ENCODE results near the gene ARHGAP33. TPM values are rescaled to one million over a fixed set of nuclear protein-coding genes. Genes with fewer than 3 reads are reported as not detected.

Gene ARHGAP33
- total and polyA plus RNA-seq, 2 of the 8 experiments (the other 6 are each of a cell fraction or from before 2014, with no cell fraction given): 6.5 to 25.2 TPM

DNA sequence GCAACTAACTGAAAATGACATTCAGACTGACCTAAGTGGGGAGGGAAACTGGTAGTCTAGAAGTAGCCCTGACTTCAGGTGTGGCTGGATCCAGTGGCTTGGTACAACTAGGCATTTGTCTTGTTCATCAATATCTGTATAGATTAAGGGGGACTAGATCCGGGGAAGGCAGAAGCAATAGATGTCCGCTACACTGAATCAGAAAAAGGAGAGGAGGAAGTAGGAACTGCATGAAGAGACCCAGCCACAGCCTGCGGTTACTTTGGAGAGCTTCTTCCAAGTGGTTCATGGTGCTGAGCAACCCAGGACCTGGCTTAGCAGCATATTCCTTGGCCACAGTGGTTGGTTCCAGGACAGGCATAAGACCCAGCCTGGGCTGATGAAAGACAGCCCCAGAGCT is 47.2 kb downstream of the ARHGAP33 start:
- POLR2A ChIA-PET (ENCODE audit: partially characterized antibody): interaction anchor here (1.1 to 1.8 kb wide), 2 partner anchors 53 to 82 kb away, joined by 3 to 4 read pairs; no protein-coding TSS in a partner anchor
- Histone ChIP-seq H2BK120ac (replicated peaks; ENCODE audit: low read depth, low read length) (no peak overlapping the region), H3K79me2 (ENCODE audit: control insufficient read depth in 1 of 2, insufficient read depth in 2 of 2, low read length in 2 of 2) (no peaks in the 10 kb centered on the region), H2AK5ac (ENCODE audit: low read depth, low read length) (no peak overlapping the region), H4K8ac (ENCODE audit: extremely low read depth, insufficient read depth, low read length) (no peak overlapping the region), H2BK5ac (ENCODE audit: low read depth, low read length) (no peak overlapping the region), H3K4ac (replicated peaks; ENCODE audit: insufficient read length, low read depth, low read length) (no peak overlapping the region), H3K36me3 (ENCODE audit: control insufficient read depth in 2 of 4, insufficient read depth in 4 of 4, low read length in 3 of 4) (no peaks in the 10 kb centered on the region), H3K9me3 (ENCODE audit: insufficient read depth in 2 of 2, low read depth in 1 of 2, low read length in 1 of 2) (no peaks in the 10 kb centered on the region), H2BK12ac (ENCODE audit: low read depth, low read length) (no peak overlapping the region), H3K4me2 (ENCODE audit: insufficient read depth in 1 of 2, low read depth in 2 of 2, low read length in 2 of 2) (no peak overlapping the region), H2BK20ac (ENCODE audit: low read length) (no peak overlapping the region), H4K20me1 (replicated peaks in 1 of 2; ENCODE audit: control insufficient read depth in 1 of 2, insufficient read depth in 2 of 2, low read length in 2 of 2) (no peaks in the 10 kb centered on the region), H2BK15ac (ENCODE audit: low read length) (0 out of 2 replicates have a peak overlapping the region, but pooled peaks have one; percentile 29), H3K14ac (ENCODE audit: insufficient read length) (no peak overlapping the region), H4K5ac (ENCODE audit: insufficient read length, low read depth, low read length) (no peak overlapping the region), H3K23ac (ENCODE audit: insufficient read length) (no peak overlapping the region), H3K18ac (ENCODE audit: extremely low read depth, low read length) (no peak overlapping the region), H2AFZ (ENCODE audit: low read length) (peak overlapping the region; percentile 41; the same call in 1 of the 2 replicates), H3K9ac (replicated peaks in 1 of 4; ENCODE audit: extremely low read depth in 1 of 4, low read depth in 3 of 4, low read length in 3 of 4) (no peak overlapping the region), H3K27me3 (replicated peaks in 1 of 4; ENCODE audit: control insufficient read depth in 3 of 4, extremely low read depth in 1 of 4, insufficient read depth in 3 of 4, low read length in 3 of 4) (peaks cover 0 to 3% (median 0%) of the 10 kb centered on the region in 4 experiments; a peak in 3 of 7 replicates), H3K4me1 (replicated peaks in 1 of 4; ENCODE audit: control insufficient read depth in 3 of 4, insufficient read depth in 4 of 4, low read length in 3 of 4) (no peaks in the 10 kb centered on the region), H3K4me3 (ENCODE audit: extremely low read depth in 1 of 4, insufficient read depth in 2 of 4, low read depth in 3 of 4, low read length in 4 of 4) (no peak overlapping the region), H3K27ac (ENCODE audit: low read depth, low read length) (no peak overlapping the region), H4K91ac (replicated peaks; ENCODE audit: insufficient read length, low read length) (no peak overlapping the region), H3K23me2 (ENCODE audit: low read depth, low read length) (no peaks in the 10 kb centered on the region), H3K79me1 (ENCODE audit: low read depth, low read length) (no peaks in the 10 kb centered on the region), H3K56ac (replicated peaks; ENCODE audit: insufficient read length, low read depth, low read length) (no peak overlapping the region)
- FAIRE-seq: no peak
- DNase-seq (ENCODE audit: low read depth in 1 of 2, low spot score in 2 of 2): no peak
- CTCF ChIA-PET (ENCODE audit: partially characterized antibody): interaction anchor here (0.5 to 1.3 kb wide), 4 partner anchors 15 to 229 kb away, joined by 3 read pairs; no protein-coding TSS in a partner anchor
- 84% methylated on average over 3 of the region's 3 CpGs; no CpG with 5 or more reads in 1 of the 2 experiments for WGBS, 2 experiments (ENCODE audit: extremely low coverage in 1 of 2, insufficient coverage in 1 of 2, insufficient read length in 1 of 2, insufficient replicate concordance in 2 of 2, low coverage in 1 of 2, low lambda C conversion rate in 2 of 2, missing lambda C conversion rate in 1 of 2)
- TF ChIP-seq JUN (IDR thresholded peaks at IDR 0.05; ENCODE audit: low read depth, low read length): no peak
- no peak for TF ChIP-seq TCF12 (IDR thresholded peaks at IDR 0.05; ENCODE audit: low read depth, low read length)
- TF ChIP-seq SRF (IDR thresholded peaks at IDR 0.05; ENCODE audit: low read depth, low read length): no peak
